ENCODE results near the gene ZNF467.

The ZNF467 gene

DNA sequence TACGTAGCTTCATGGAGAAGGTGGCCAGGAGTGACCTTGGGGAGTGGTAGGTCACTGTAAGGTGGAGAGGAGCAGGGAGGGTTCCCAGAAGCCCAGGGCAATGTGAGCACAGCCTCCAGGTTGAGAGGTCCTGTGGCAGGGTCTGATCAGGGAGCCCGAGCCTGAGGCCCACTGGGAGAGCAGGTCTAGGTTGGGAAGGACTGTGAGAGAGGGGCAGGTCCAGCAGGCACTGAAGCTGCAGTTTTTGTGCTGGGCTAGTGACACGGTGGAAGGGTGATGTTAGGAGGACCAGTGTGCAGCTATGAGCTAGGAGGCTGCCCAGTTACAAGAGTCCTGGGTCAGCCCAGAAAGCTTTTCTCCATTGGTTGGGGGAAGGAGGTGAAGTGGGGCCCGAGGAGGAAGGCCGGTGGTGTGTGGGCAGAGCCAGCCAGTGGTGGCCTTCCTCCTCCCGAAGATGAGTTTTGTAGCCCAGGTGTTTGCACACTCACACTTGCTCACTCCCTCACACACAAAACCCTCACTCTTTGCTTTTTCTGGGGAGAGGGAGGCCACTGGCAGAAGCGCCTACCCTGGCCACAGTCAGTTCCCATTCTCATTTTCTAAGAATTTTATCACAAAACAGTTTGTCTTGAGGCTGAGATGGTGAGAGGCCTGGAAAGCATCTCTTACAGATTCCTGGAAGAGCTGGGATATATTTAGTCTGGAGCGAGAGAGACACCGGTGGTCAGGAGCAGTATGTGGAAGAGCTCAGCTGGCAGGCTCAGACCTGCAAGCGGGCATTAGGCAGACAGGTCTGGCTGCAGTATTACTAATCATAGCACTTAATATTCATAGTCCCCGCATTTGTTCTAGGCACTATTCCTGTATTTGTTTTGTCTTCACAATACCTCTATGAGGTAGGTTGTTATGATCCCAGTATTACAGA is 57.1 kb downstream of the ZNF467 start:
- DNase-seq = no peak

DNA sequence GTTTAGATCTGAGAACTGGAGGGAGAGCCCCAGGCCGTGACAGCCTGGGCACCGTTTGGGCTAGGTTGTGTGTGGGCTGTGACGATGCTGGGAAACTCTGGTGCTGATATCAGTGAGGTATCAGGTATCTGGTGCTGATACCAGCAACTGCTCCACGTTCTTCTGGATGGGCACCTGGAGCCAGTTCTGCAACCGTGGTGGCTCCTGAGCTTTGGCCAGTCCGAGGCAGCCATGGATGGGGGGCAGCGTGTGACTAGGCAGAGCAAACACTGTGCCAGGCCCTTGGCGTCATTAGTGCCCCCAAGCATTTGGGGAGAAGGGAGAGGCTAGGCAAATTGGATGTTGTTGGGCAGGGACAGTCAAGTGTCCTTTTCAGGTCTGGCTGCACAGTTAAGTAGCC is 57.9 kb downstream of the ZNF467 start:
- DNase-seq = no peak

DNA sequence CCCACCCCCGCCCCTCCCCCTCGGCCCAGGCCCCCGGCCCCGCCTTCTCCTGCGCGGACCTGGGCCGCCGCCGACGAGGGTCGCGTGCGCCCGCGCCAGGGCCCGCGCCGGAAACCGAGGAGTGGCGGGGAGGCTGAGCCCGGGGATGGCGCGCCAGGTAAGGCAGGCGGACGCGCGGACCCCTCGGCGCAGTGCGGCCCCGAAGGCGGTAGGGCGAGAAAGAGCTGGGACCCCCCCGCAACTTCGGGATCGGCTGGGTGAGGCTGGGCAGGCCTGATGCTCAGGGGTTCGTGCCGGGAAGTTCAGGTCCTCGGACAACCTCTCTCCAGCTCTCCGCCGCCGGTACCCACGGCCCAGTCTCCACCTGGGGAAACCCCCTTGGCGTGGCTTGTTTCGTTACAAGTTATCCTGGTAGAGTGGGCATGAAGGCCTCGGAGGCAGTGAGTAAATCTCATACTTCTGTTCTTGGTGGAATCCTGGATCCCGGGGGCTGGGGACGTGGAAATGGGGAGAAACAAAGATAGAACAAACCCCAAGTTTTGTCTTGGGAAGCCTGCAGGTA is 58.4 kb downstream of the ZNF467 start:
- DNase-seq = peak in 14 of 56 donors; percentile 37 to 64 (median 54)

All from nucleus accumbens (tissue), 56 donors.